Measurements from ENCODE around the gene DEAF1. TPM values are rescaled to one million over a fixed set of nuclear protein-coding genes. Genes with fewer than 3 reads are reported as not detected.
A peak's percentile ranks its signal among the peaks of the same experiment; 100 is the strongest.

The DEAF1 gene
- total RNA-seq, 1 experiment from 2014 or later, result 62.2 TPM

- TF ChIP-seq FOXK1 (CRISPR knock-in tag; IDR thresholded peaks at IDR 0.05), result peak; percentile 53; the same call in 1 of the 2 replicates
- no peak for TF ChIP-seq ZNF121 (CRISPR knock-in tag; IDR thresholded peaks at IDR 0.05)
- TF ChIP-seq MXD4 (CRISPR knock-in tag; IDR thresholded peaks at IDR 0.05; ENCODE audit: borderline replicate concordance), result no peak
- TF ChIP-seq AFF4 (CRISPR knock-in tag; IDR thresholded peaks at IDR 0.05; ENCODE audit: borderline replicate concordance), result no peak
- TF ChIP-seq SMAD3 (CRISPR knock-in tag; IDR thresholded peaks at IDR 0.05; ENCODE audit: borderline replicate concordance), result peak; percentile 25; the same call in 1 of the 2 replicates
- no peak for TF ChIP-seq CREM (CRISPR knock-in tag; IDR thresholded peaks at IDR 0.05)
- no peak for TF ChIP-seq GRHL2 (CRISPR knock-in tag; IDR thresholded peaks at IDR 0.05; ENCODE audit: insufficient replicate concordance, severe bottlenecking)
- TF ChIP-seq NFYB (CRISPR knock-in tag; conservative IDR thresholded peaks at IDR 0.05; ENCODE audit: low read depth), result peak; percentile 47; the same call in 1 of the 2 replicates
- no peak for TF ChIP-seq HMGXB4 (CRISPR knock-in tag; IDR thresholded peaks at IDR 0.05)
- no peak for TF ChIP-seq JAZF1 (CRISPR knock-in tag; IDR thresholded peaks at IDR 0.05)
- no peak for TF ChIP-seq IRF2 (CRISPR knock-in tag; IDR thresholded peaks at IDR 0.05; ENCODE audit: borderline replicate concordance, low read depth)
- TF ChIP-seq TP53 (CRISPR knock-in tag; IDR thresholded peaks at IDR 0.05), result no peak
- no peak for TF ChIP-seq STAT6 (CRISPR knock-in tag; conservative IDR thresholded peaks at IDR 0.05; ENCODE audit: low read depth)
- TF ChIP-seq ZNF232 (CRISPR knock-in tag; IDR thresholded peaks at IDR 0.05), result peak; percentile 82; the same call in 1 of the 2 replicates
- no peak for TF ChIP-seq TCF7 (CRISPR knock-in tag; IDR thresholded peaks at IDR 0.05; ENCODE audit: low read depth)
- TF ChIP-seq E2F4 (CRISPR knock-in tag; IDR thresholded peaks at IDR 0.05; ENCODE audit: borderline replicate concordance, low read depth), result no peak
- no peak for TF ChIP-seq OVOL2 (CRISPR knock-in tag; IDR thresholded peaks at IDR 0.05; ENCODE audit: borderline replicate concordance)
- TF ChIP-seq ZNF416 (CRISPR knock-in tag; IDR thresholded peaks at IDR 0.05), result no peak
- TF ChIP-seq TEAD1 (CRISPR knock-in tag; IDR thresholded peaks at IDR 0.05), result peak; percentile 48; the same call in 1 of the 2 replicates
- no peak for TF ChIP-seq ZNF396 (CRISPR knock-in tag; IDR thresholded peaks at IDR 0.05; ENCODE audit: borderline replicate concordance)
- no peak for TF ChIP-seq IRF1 (CRISPR knock-in tag; IDR thresholded peaks at IDR 0.05)
- no peak for TF ChIP-seq HMGA2 (CRISPR knock-in tag; IDR thresholded peaks at IDR 0.05)
- no peak for TF ChIP-seq ATF6 (CRISPR knock-in tag; IDR thresholded peaks at IDR 0.05)
- TF ChIP-seq ZMAT4 (CRISPR knock-in tag; IDR thresholded peaks at IDR 0.05), result no peak
- TF ChIP-seq PRRX2 (CRISPR knock-in tag; IDR thresholded peaks at IDR 0.05), result no peak
- TF ChIP-seq ETV6 (CRISPR knock-in tag; IDR thresholded peaks at IDR 0.05), result no peak
- TF ChIP-seq NFATC4 (CRISPR knock-in tag; IDR thresholded peaks at IDR 0.05), result no peak
Observed at GRCh38 chr11:615504-616319, 79.3 kb downstream of the DEAF1 start, which contains the start of gene IRF7 (continued).

Measured in WTC11 (cell line).